ENCODE results near the gene KANSL2. TPM values are rescaled to one million over a fixed set of nuclear protein-coding genes. Genes with fewer than 3 reads are reported as not detected.

The KANSL2 gene
- total and polyA plus RNA-seq, 10 donors = 28.4 to 50.7 (median 36.5) TPM

Small RNA genes within 50 kb of the gene (microRNA-seq; reads per million reads assigned to microRNA genes)
- 1.4 to 4.0 (median 3.5) reads per million in 3 donors for gene MIR1291

Small RNA genes within 50 kb of the gene (small RNA-seq; reads per million reads assigned to genes)
- gene MIR1291 = 0 reads per million in 4 donors
- 0.62 to 2.4 (median 0.98) reads per million in 4 donors for gene SNORA2A
- 2.6 to 4.8 (median 4.0) reads per million in 4 donors for gene SNORA2B
- gene SNORA2C = 0 to 0.15 (median 0.07) reads per million in 4 donors

Other genes with a start within 250 kb of the KANSL2 start
- under 1 TPM in 1 of 7 donors, not detected in 6; 0.52 TPM for gene ANP32D, start 209.7 kb downstream of the KANSL2 start, total RNA-seq
- not detected for gene ANP32D, start 209.7 kb downstream of the KANSL2 start, polyA plus RNA-seq
- not detected for gene C12orf54, start 199.7 kb downstream of the KANSL2 start, total RNA-seq
- under 1 TPM in 2 of 3 donors, not detected in 1; 0.38 to 0.61 TPM for gene C12orf54, start 199.7 kb downstream of the KANSL2 start, polyA plus RNA-seq
- gene OR8S1, start 156.6 kb downstream of the KANSL2 start, total RNA-seq = not detected
- gene OR8S1, start 156.6 kb downstream of the KANSL2 start, polyA plus RNA-seq = not detected
- not detected for gene LALBA, start 112.2 kb downstream of the KANSL2 start, total RNA-seq
- gene LALBA, start 112.2 kb downstream of the KANSL2 start, polyA plus RNA-seq = not detected
- gene CCNT1, start 34.5 kb upstream of the KANSL2 start, total RNA-seq = 10 to 100 TPM; 30.3 to 53.4 (median 40.9) TPM
- gene CCNT1, start 34.5 kb upstream of the KANSL2 start, polyA plus RNA-seq = 1 to 10 TPM; 4.0 to 5.7 (median 4.8) TPM
- gene ADCY6, start 106.9 kb upstream of the KANSL2 start, total RNA-seq = 10 to 100 TPM; 10.3 to 20.4 (median 14.4) TPM
- 1 to 10 TPM; 1.6 to 5.7 (median 2.3) TPM for gene ADCY6, start 106.9 kb upstream of the KANSL2 start, polyA plus RNA-seq
- gene CACNB3, start 136.3 kb upstream of the KANSL2 start, total RNA-seq = 10 to 100 TPM in 3 of 7 donors, 1 to 10 TPM in 4; 4.7 to 16.1 (median 8.4) TPM
- gene CACNB3, start 136.3 kb upstream of the KANSL2 start, polyA plus RNA-seq = 1 to 10 TPM; 2.5 to 4.6 (median 4.3) TPM
- 100 to 1,000 TPM in 3 of 7 donors, 10 to 100 TPM in 4; 71.7 to 104 (median 91.7) TPM for gene DDX23, start 169.9 kb upstream of the KANSL2 start, total RNA-seq
- 10 to 100 TPM; 33.1 to 54.9 (median 49.2) TPM for gene DDX23, start 169.9 kb upstream of the KANSL2 start, polyA plus RNA-seq
- 1 to 10 TPM in 5 of 7 donors, under 1 TPM in 2; 0.69 to 3.0 (median 1.5) TPM for gene RND1, start 183.6 kb upstream of the KANSL2 start, total RNA-seq
- under 1 TPM; 0.65 to 0.93 (median 0.86) TPM for gene RND1, start 183.6 kb upstream of the KANSL2 start, polyA plus RNA-seq
- 10 to 100 TPM; 27.8 to 73.8 (median 43.2) TPM for gene FKBP11, start 243.3 kb upstream of the KANSL2 start, total RNA-seq
- 10 to 100 TPM; 31.8 to 49.8 (median 37.9) TPM for gene FKBP11, start 243.3 kb upstream of the KANSL2 start, polyA plus RNA-seq